ENCODE measurements around the gene PSD4. TPM values are rescaled to one million over a fixed set of nuclear protein-coding genes. Genes with fewer than 3 reads are reported as not detected.

Gene PSD4
- total and polyA plus RNA-seq, 2 of the 8 experiments (the other 6 are each of a cell fraction or from before 2014, with no cell fraction given), result 0.53 to 1.2 TPM

DNA sequence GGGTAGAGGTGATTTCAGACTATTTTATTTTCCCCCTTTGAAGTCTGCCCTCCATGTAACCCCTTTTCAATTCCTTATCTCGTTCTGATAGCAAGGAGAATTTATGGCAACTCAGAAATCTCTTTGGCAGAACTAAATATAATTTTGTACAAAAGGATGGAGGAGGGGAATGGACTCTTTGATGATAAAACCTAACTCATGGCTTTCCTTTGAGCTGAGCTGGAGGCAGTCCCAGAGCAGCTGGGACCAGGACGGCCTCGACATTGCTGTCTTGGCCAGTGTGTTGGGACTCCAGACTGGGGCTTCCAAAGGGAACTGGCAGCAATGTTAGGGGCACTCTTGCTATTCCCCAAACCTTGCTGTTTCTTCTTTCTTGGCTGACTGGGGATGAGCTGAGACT is 57.3 kb downstream of the PSD4 start:
- no peak overlapping the region for H3K4ac ChIP-seq (replicated peaks; ENCODE audit: insufficient read length, low read depth, low read length)
- H3K9me3 ChIP-seq (ENCODE audit: insufficient read depth in 2 of 2, low read depth in 1 of 2, low read length in 1 of 2), result no peaks in the 10 kb centered on the region; a peak in 1 of 4 replicates
- H2BK120ac ChIP-seq (replicated peaks; ENCODE audit: low read depth, low read length), result no peak overlapping the region
- ChIA-PET CTCF (ENCODE audit: partially characterized antibody) (interaction anchor here (0.9 to 4.6 kb wide), 5 partner anchors 8 to 39 kb away, joined by 3 to 28 read pairs (median 4); no protein-coding TSS in a partner anchor), POLR2A (ENCODE audit: partially characterized antibody) (no interaction called here)
- H3K23ac ChIP-seq (ENCODE audit: insufficient read length), result no peak overlapping the region
- H3K4me3 ChIP-seq (ENCODE audit: extremely low read depth in 1 of 4, insufficient read depth in 2 of 4, low read depth in 3 of 4, low read length in 4 of 4), result no peak overlapping the region
- no peak overlapping the region for H3K56ac ChIP-seq (replicated peaks; ENCODE audit: insufficient read length, low read depth, low read length)
- H3K36me3 ChIP-seq (ENCODE audit: control insufficient read depth in 2 of 4, insufficient read depth in 4 of 4, low read length in 3 of 4), result no peaks in the 10 kb centered on the region
- no peaks in the 10 kb centered on the region for H3K23me2 ChIP-seq (ENCODE audit: low read depth, low read length)
- no peaks in the 10 kb centered on the region for H4K20me1 ChIP-seq (replicated peaks in 1 of 2; ENCODE audit: control insufficient read depth in 1 of 2, insufficient read depth in 2 of 2, low read length in 2 of 2)
- no peak overlapping the region for H2BK20ac ChIP-seq (ENCODE audit: low read length)
- H3K14ac ChIP-seq (ENCODE audit: insufficient read length), result no peak overlapping the region
- no peak overlapping the region for H2BK12ac ChIP-seq (ENCODE audit: low read depth, low read length)
- no peak overlapping the region for H3K27ac ChIP-seq (ENCODE audit: low read depth, low read length)
- no peak overlapping the region for H2BK15ac ChIP-seq (ENCODE audit: low read length)
- WGBS, 2 experiments (ENCODE audit: extremely low coverage in 1 of 2, insufficient coverage in 1 of 2, insufficient read length in 1 of 2, insufficient replicate concordance in 2 of 2, low coverage in 1 of 2, low lambda C conversion rate in 2 of 2, missing lambda C conversion rate in 1 of 2), result 89% methylated on average over 3 of the region's 3 CpGs; no CpG with 5 or more reads in 1 of the 2 experiments
- H2AFZ ChIP-seq (ENCODE audit: low read length), result no peak overlapping the region
- H3K4me2 ChIP-seq (ENCODE audit: insufficient read depth in 1 of 2, low read depth in 2 of 2, low read length in 2 of 2), result no peak overlapping the region
- no peak overlapping the region for H2AK5ac ChIP-seq (ENCODE audit: low read depth, low read length)
- DNase-seq (ENCODE audit: low read depth in 1 of 2, low spot score in 2 of 2), result no peak
- H3K79me2 ChIP-seq (ENCODE audit: control insufficient read depth in 1 of 2, insufficient read depth in 2 of 2, low read length in 2 of 2), result no peaks in the 10 kb centered on the region
- FAIRE-seq, result no peak
- peaks cover 0 to 2% (median under 1%) of the 10 kb centered on the region in 4 experiments; a peak in 4 of 7 replicates for H3K4me1 ChIP-seq (replicated peaks in 1 of 4; ENCODE audit: control insufficient read depth in 3 of 4, insufficient read depth in 4 of 4, low read length in 3 of 4)
- H4K8ac ChIP-seq (ENCODE audit: extremely low read depth, insufficient read depth, low read length), result no peak overlapping the region
- no peaks in the 10 kb centered on the region for H3K79me1 ChIP-seq (ENCODE audit: low read depth, low read length)
- no peaks in the 10 kb centered on the region for H3K27me3 ChIP-seq (replicated peaks in 1 of 4; ENCODE audit: control insufficient read depth in 3 of 4, extremely low read depth in 1 of 4, insufficient read depth in 3 of 4, low read length in 3 of 4)
- H4K91ac ChIP-seq (replicated peaks; ENCODE audit: insufficient read length, low read length), result no peak overlapping the region
- no peak overlapping the region for H3K18ac ChIP-seq (ENCODE audit: extremely low read depth, low read length)
- H2BK5ac ChIP-seq (ENCODE audit: low read depth, low read length), result no peak overlapping the region
- no peak overlapping the region for H3K9ac ChIP-seq (replicated peaks in 1 of 4; ENCODE audit: extremely low read depth in 1 of 4, low read depth in 3 of 4, low read length in 3 of 4)
- no peak overlapping the region for H4K5ac ChIP-seq (ENCODE audit: insufficient read length, low read depth, low read length)
- TF ChIP-seq E2F6 (IDR thresholded peaks at IDR 0.05) (no peak), JUN (IDR thresholded peaks at IDR 0.05; ENCODE audit: low read depth, low read length) (no peak), ATF3 (IDR thresholded peaks at IDR 0.05; ENCODE audit: insufficient read depth, low read depth, low read length) (no peak), BRCA1 (IDR thresholded peaks at IDR 0.05; ENCODE audit: low read depth, low read length) (no peak), JUND (IDR thresholded peaks at IDR 0.05; ENCODE audit: low read length) (no peak), EZH2 (IDR thresholded peaks at IDR 0.05; ENCODE audit: low read depth, low read length, severe bottlenecking) (no peak), CTBP2 (IDR thresholded peaks at IDR 0.05; ENCODE audit: borderline replicate concordance, insufficient read depth, insufficient read length, low read length) (no peak)
- TF ChIP-seq, protein P1, sequence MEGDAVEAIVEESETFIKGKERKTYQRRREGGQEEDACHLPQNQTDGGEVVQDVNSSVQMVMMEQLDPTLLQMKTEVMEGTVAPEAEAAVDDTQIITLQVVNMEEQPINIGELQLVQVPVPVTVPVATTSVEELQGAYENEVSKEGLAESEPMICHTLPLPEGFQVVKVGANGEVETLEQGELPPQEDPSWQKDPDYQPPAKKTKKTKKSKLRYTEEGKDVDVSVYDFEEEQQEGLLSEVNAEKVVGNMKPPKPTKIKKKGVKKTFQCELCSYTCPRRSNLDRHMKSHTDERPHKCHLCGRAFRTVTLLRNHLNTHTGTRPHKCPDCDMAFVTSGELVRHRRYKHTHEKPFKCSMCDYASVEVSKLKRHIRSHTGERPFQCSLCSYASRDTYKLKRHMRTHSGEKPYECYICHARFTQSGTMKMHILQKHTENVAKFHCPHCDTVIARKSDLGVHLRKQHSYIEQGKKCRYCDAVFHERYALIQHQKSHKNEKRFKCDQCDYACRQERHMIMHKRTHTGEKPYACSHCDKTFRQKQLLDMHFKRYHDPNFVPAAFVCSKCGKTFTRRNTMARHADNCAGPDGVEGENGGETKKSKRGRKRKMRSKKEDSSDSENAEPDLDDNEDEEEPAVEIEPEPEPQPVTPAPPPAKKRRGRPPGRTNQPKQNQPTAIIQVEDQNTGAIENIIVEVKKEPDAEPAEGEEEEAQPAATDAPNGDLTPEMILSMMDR (IDR thresholded peaks at IDR 0.05; ENCODE audit: control extremely low read depth in 1 of 3, insufficient read depth in 1 of 3, low read depth in 1 of 3, low read length in 3 of 3), result no peak
